ENCODE results near the gene ELL2. TPM values are rescaled to one million over a fixed set of nuclear protein-coding genes. Genes with fewer than 3 reads are reported as not detected.

ELL2 gene
- total RNA-seq, 1 experiment from 2014 or later, result 27.5 TPM

DNA sequence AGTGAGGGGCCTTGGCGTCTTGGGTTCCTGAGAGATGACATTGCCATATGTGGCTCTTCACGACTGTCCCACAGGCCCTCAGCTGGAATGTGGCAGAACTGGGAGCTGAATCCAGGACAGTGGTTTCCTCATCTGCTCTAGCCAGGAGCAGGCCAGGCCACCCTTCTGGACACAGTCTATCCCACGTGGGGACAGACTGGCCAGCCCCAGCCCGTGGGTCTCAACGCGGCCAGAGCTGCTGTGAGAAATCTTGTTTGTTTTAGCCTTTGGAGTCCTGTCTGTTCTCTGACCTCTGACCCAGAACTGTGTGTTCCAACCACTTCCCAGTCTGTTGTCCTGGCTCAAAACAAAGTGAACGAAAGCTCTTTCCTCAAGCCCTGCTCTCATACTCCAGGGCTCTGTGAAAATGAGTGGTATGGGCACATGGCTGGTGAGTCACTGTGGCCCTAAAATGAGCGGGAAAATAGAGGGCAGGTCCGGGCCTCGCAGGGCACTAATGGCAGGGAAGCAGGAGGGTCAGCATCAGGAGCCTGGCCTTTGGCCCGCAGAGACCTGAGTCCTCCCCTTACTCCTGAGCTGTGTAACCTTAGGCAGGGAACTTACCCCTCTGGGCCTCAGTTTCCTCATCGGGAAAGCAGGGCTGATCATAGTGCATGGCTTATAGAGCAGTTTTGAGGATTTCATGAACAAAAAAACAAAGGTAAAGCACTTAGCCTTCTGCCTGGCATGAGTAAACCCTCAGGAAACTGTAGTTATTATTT is 104.3 kb downstream of the ELL2 start:
- no peaks in the 10 kb centered on the region for H3K9me3 ChIP-seq (ENCODE audit: control insufficient read depth, low read depth, low read length)
- no peak overlapping the region for H3K4me2 ChIP-seq (ENCODE audit: insufficient read depth, insufficient read length, low read length)
- H4K5ac ChIP-seq (ENCODE audit: insufficient read length, low read depth, low read length), result no peak overlapping the region
- no peak overlapping the region for H3T11ph ChIP-seq (ENCODE audit: low read length)
- no peak overlapping the region for H3K4ac ChIP-seq (ENCODE audit: low read depth, low read length)
- no peak overlapping the region for H2BK12ac ChIP-seq (ENCODE audit: insufficient read length, low read depth, low read length)
- no peak overlapping the region for H2BK20ac ChIP-seq (ENCODE audit: low read depth, low read length, poor library complexity, severe bottlenecking)
- H3K4me1 ChIP-seq (ENCODE audit: insufficient read depth, low read length), result no peaks in the 10 kb centered on the region
- TF ChIP-seq, protein P1, sequence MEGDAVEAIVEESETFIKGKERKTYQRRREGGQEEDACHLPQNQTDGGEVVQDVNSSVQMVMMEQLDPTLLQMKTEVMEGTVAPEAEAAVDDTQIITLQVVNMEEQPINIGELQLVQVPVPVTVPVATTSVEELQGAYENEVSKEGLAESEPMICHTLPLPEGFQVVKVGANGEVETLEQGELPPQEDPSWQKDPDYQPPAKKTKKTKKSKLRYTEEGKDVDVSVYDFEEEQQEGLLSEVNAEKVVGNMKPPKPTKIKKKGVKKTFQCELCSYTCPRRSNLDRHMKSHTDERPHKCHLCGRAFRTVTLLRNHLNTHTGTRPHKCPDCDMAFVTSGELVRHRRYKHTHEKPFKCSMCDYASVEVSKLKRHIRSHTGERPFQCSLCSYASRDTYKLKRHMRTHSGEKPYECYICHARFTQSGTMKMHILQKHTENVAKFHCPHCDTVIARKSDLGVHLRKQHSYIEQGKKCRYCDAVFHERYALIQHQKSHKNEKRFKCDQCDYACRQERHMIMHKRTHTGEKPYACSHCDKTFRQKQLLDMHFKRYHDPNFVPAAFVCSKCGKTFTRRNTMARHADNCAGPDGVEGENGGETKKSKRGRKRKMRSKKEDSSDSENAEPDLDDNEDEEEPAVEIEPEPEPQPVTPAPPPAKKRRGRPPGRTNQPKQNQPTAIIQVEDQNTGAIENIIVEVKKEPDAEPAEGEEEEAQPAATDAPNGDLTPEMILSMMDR (conservative IDR thresholded peaks at IDR 0.05), result no peak
- H3K27me3 Mint-ChIP-seq (ENCODE audit: low read depth), result peaks cover 6% of the 10 kb centered on the region
- no peak overlapping the region for H4K91ac ChIP-seq (ENCODE audit: insufficient read length, low read depth, low read length)
- no peak overlapping the region for H3K4me3 Mint-ChIP-seq
- H3K56ac ChIP-seq (ENCODE audit: insufficient read length, low read depth, low read length), result no peak overlapping the region
- no peak overlapping the region for H2AFZ ChIP-seq (ENCODE audit: low read length)
- no peak overlapping the region for H2BK5ac ChIP-seq (ENCODE audit: insufficient read length, low read length)
- no peak for DNase-seq
- no peaks in the 10 kb centered on the region for H3K79me1 ChIP-seq (ENCODE audit: insufficient read depth, low read depth, low read length, poor library complexity, severe bottlenecking)
- no peak overlapping the region for H3K27ac ChIP-seq (ENCODE audit: insufficient read length, low read depth, low read length)
- no CpG with 5 or more reads among the region's 12 CpGs for WGBS (ENCODE audit: extremely low coverage, insufficient read length, low lambda C conversion rate)
- H3K27me3 ChIP-seq (ENCODE audit: insufficient read depth, low read length), result no peaks in the 10 kb centered on the region
- H4K20me1 ChIP-seq (ENCODE audit: control insufficient read depth, insufficient read depth, insufficient read length), result no peaks in the 10 kb centered on the region
- H2AK5ac ChIP-seq (ENCODE audit: insufficient read length, low read length), result no peak overlapping the region
- no peak overlapping the region for H2BK120ac ChIP-seq (ENCODE audit: low read depth, low read length, poor library complexity, severe bottlenecking)
- no peaks in the 10 kb centered on the region; a peak in 2 of 5 replicates for H3K9me3 Mint-ChIP-seq
- H3K4me1 Mint-ChIP-seq, result peaks cover 19 to 21% of the 10 kb centered on the region in 2 experiments
- H3K14ac ChIP-seq (ENCODE audit: insufficient read depth, low read length), result no peak overlapping the region
- no peak overlapping the region; a peak in 1 of 7 replicates for H3K27ac Mint-ChIP-seq
- H3K23me2 ChIP-seq (ENCODE audit: insufficient read length, low read depth, low read length, poor library complexity, severe bottlenecking), result no peaks in the 10 kb centered on the region
- H3K18ac ChIP-seq (ENCODE audit: insufficient read length, low read depth, low read length), result no peak overlapping the region
- no peak overlapping the region for H3K9ac ChIP-seq (ENCODE audit: extremely low read depth, insufficient read length, low read length)
- no peaks in the 10 kb centered on the region for H3K79me2 ChIP-seq (ENCODE audit: insufficient read depth, low read length)
- H2BK15ac ChIP-seq (ENCODE audit: low read depth, low read length), result no peak overlapping the region
- no peak overlapping the region for H4K8ac ChIP-seq (replicated peaks; ENCODE audit: insufficient read length, low read depth, low read length)
- no peaks in the 10 kb centered on the region for H3K36me3 Mint-ChIP-seq (ENCODE audit: insufficient read depth in 1 of 3, low read depth in 3 of 3)
- H3K23ac ChIP-seq (ENCODE audit: insufficient read length, low read depth, low read length), result no peak overlapping the region
